Immature natural killer cell (primary cell): ENCODE measurements around the gene ARL4C. TPM values are rescaled to one million over a fixed set of nuclear protein-coding genes. Genes with fewer than 3 reads are reported as not detected.
"Not testable (repeated sequence)": the region's sequence is repeated elsewhere in the genome, so short reads cannot be mapped to it uniquely, and the experiment has no call there.

Experiments used
- DNase-seq, 3 donors: peaks; one replicate each; pipeline ENCODE4 v3.0.0; 2022; ENCODE audit warnings: mixed read lengths in 1 of 3
- H3K27ac Mint-ChIP-seq, 6 donors: one replicate each; pipeline ENCODE4 v1.8.0; 2020; ENCODE audit warnings: mixed read lengths in 6 of 6, mild to moderate bottlenecking in 5 of 6, inconsistent platforms in 4 of 6, moderate library complexity in 3 of 6
- H3K27me3 Mint-ChIP-seq, 3 donors: one replicate each; pipeline ENCODE4 v1.8.0; 2020 to 2021; ENCODE audit warnings: low read depth in 3 of 3, mild to moderate bottlenecking in 3 of 3, mixed read lengths in 3 of 3, moderate library complexity in 3 of 3, inconsistent platforms in 1 of 3
- H3K36me3 Mint-ChIP-seq, 3 donors: one replicate each; pipeline ENCODE4 v1.8.0; 2020; ENCODE audit warnings: mixed read lengths in 3 of 3, inconsistent platforms in 2 of 3, mild to moderate bottlenecking in 2 of 3
- H3K4me1 Mint-ChIP-seq, 2 donors: one replicate each; pipeline ENCODE4 v1.8.0; 2020; ENCODE audit warnings: inconsistent platforms in 2 of 2, mild to moderate bottlenecking in 2 of 2, mixed read lengths in 2 of 2, moderate library complexity in 1 of 2
- H3K4me3 Mint-ChIP-seq, 5 donors: one replicate each; pipeline ENCODE4 v1.8.0; 2020; ENCODE audit warnings: mild to moderate bottlenecking in 5 of 5, mixed read lengths in 5 of 5, inconsistent platforms in 3 of 5, moderate library complexity in 3 of 5
- H3K9me3 Mint-ChIP-seq, 6 donors: one replicate each; pipeline ENCODE4 v1.8.0; 2020; ENCODE audit warnings: mild to moderate bottlenecking in 6 of 6, mixed read lengths in 6 of 6, inconsistent platforms in 4 of 6, moderate library complexity in 3 of 6
- polyA plus RNA-seq, 3 donors: library from polyadenylated mRNA; unstranded; fragments of 300-500 nt; fragmentation: Illumina TruSeq; gene quantifications; one replicate each; pipeline ENCODE4 v1.2.3, GENCODE V29; 2021

ARL4C gene
- polyA plus RNA-seq, 3 donors from 2014 or later, result 196 to 245 (median 243) TPM

DNA sequence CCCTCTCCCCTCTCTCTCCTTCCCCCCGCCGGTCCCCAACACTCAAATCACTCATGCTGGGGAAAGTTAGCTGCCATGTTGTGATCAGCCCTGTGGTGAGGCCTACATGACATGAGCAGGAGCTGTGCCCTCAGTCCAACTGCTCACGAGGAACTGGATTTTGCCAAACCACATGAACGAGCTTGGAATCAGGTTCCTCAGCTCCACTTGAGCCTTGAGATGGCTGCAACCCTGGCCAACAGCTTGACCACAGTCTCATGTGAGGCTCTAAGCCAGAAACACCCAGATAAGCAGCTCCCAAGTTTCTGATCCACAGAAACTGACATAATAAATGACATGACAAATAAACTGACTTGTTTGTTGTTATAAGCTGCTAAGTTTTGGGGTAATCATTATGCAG is 38.4 kb downstream of the ARL4C start:
- Mint-ChIP-seq H3K36me3 (peaks cover 0 to 6% (median 2%) of the 10 kb centered on the region in 3 donors), H3K4me3 (no peak overlapping the region), H3K4me1 (peaks cover 63 to 75% of the 10 kb centered on the region in 2 donors), H3K27ac (peak overlapping the region in 5 of 6 donors; percentile 69 to 97 (median 84)), H3K27me3 (peaks cover 0 to 11% (median 5%) of the 10 kb centered on the region in 3 donors), H3K9me3 (peaks cover 0 to 3% (median 0%) of the 10 kb centered on the region in 6 donors)
- no peak for DNase-seq

DNA sequence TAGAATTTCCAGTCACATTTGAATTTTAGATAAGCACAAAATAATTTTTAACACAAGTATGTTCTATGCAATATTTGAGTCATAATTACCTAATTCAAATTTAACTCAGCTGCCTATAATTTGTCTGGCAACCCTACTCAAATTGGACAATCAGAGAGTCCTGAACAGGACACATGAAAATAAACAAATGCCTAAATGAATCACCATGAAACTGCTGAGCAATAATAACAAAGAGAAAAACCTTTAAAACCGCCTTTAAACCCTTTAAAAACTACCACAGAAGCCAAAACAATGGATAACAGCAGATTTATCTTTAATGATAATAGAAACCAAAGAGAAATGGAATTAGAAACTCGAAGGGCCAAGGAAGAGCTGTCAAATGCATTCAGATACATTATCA is 39.5 kb downstream of the ARL4C start:
- H3K4me3 Mint-ChIP-seq, result no peak overlapping the region
- no peak for DNase-seq
- H3K4me1 Mint-ChIP-seq, result peaks cover 66 to 75% of the 10 kb centered on the region in 2 donors
- peaks cover 0 to 18% (median 8%) of the 10 kb centered on the region in 3 donors for H3K27me3 Mint-ChIP-seq
- peaks cover 0 to 3% (median 0%) of the 10 kb centered on the region in 6 donors for H3K9me3 Mint-ChIP-seq
- peaks cover 0 to 8% (median 6%) of the 10 kb centered on the region in 3 donors for H3K36me3 Mint-ChIP-seq
- peak overlapping the region in 3 of 6 donors; percentile 27 to 68 (median 43) for H3K27ac Mint-ChIP-seq

DNA sequence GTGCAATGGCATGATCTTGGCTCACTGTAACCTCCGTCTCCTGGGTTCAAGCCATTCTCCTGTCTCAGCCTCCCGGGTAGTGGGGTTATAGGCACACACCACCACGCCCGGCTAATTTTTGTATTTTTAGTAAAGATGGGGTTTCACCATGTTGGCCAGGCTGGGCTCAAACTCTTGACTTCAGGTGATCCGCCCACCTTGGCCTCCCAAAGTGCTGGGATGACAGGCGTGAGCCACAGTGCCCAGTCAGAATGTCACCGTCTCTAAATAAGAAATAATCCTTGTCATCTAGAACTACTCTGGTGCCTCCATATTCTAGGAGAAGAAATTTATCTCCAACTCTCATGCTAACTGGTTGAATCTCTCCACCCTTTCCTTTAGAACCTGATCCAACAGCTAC is 41.6 kb downstream of the ARL4C start:
- not testable (repeated sequence) for H3K36me3 Mint-ChIP-seq, H3K9me3 Mint-ChIP-seq, DNase-seq
- peaks cover 2 to 23% (median 9%) of the 10 kb centered on the region in 3 donors for H3K27me3 Mint-ChIP-seq
- peak overlapping the region in 3 of 5 donors; percentile 36 to 81 (median 78) for H3K4me3 Mint-ChIP-seq
- peaks cover 71 to 82% of the 10 kb centered on the region in 2 donors for H3K4me1 Mint-ChIP-seq
- H3K27ac Mint-ChIP-seq, result peak overlapping the region; percentile 75 to 100 (median 94)

DNA sequence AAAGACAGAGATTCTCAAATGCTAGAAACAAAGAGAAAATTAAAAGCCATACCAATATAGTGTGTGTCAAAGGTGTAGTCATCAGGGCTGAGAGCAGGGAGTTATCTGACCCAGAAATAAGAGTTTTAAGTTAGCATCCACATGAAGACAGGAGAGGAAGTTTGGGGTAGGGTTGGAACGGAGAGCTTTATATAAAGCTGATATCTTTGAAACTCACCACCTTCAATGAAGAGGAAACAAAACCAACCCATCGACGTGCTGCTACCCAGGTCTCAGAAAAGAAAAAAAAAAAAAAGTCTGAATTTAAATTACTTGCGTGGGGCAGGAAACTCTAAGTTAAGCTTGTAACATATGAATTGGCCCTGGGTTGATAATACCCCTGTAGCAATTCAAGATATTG is 42.4 kb downstream of the ARL4C start:
- H3K27ac Mint-ChIP-seq, result peak overlapping the region; percentile 75 to 100 (median 94)
- H3K27me3 Mint-ChIP-seq, result peaks cover 2 to 23% (median 7%) of the 10 kb centered on the region in 3 donors
- H3K4me3 Mint-ChIP-seq, result peak overlapping the region; percentile 52 to 89 (median 75)
- peaks cover 4 to 8% (median 6%) of the 10 kb centered on the region in 3 donors for H3K36me3 Mint-ChIP-seq
- peak; percentile 49 to 73 (median 54) for DNase-seq
- H3K9me3 Mint-ChIP-seq, result peaks cover 0 to 3% (median under 1%) of the 10 kb centered on the region in 6 donors
- peaks cover 67 to 79% of the 10 kb centered on the region in 2 donors for H3K4me1 Mint-ChIP-seq

DNA sequence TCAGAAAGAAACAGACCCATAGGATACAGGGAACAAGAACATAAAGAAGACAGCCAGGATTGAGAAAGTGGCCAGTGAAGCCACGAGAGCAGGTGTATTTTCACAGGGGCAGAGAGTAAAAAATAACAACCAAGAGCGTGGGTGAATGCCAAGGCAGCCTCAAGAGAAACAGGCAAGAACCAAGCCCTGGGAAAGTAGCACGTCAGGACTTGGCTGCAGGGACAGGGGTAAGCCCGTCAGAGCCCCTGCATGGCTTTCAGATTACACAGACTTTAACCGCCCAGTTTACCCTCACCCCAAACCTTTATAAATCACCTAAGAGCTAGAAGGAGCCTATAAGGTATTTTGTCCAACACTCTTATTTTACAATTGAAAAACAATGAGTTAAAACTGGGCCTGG is 43.7 kb downstream of the ARL4C start:
- Mint-ChIP-seq H3K27ac (peak overlapping the region; percentile 75 to 100 (median 94)), H3K4me1 (peaks cover 62 to 74% of the 10 kb centered on the region in 2 donors), H3K9me3 (peaks cover 0 to 3% (median under 1%) of the 10 kb centered on the region in 6 donors), H3K4me3 (peak overlapping the region; percentile 1 to 89 (median 75)), H3K27me3 (peaks cover 2 to 23% (median 7%) of the 10 kb centered on the region in 3 donors), H3K36me3 (peaks cover 3 to 8% (median 4%) of the 10 kb centered on the region in 3 donors)
- DNase-seq, result peak in 1 of 3 donors; percentile 46

DNA sequence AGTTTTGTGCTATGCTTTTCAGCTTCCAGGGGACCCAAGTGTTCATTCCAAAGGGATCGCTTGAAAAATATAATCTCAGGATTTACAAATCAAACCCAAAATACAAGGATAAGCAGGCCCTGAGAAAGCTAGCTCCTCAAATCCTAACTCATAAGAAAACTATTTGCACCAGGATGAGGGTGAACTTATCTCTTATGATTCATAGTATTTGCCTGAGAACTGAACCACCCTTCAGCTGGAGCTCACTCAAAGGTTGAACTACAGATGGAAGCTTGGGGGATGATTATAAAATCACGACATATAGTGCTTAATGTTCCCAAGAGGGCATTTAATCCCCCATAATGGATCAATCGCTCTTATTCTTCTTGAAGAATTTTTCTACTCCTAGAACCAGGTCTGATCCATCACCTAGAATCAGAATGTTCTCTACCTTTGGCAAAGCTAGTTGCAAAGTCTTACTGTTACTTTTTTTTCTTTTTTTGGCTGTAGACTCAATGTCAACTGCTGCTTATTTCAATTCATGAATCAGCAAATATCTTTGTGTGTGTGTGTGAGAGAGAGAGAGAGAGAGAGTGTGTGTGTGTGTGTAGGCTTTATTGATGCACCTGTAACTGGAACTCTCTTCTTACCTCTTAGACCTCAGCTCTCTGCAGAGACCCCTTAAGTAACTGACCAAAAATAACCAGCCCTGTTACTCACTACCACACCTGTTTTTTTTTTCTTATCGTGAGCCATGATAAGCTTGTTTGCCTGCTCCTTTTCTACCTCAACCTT is 44.8 kb downstream of the ARL4C start:
- Mint-ChIP-seq H3K9me3 (peaks cover 0 to 1% (median 0%) of the 10 kb centered on the region in 6 donors), H3K27ac (peak overlapping the region; percentile 75 to 100 (median 94)), H3K27me3 (peaks cover 2 to 27% (median 7%) of the 10 kb centered on the region in 3 donors), H3K4me3 (peak overlapping the region; percentile 1 to 89 (median 62)), H3K36me3 (peaks cover 3 to 8% (median 4%) of the 10 kb centered on the region in 3 donors), H3K4me1 (peaks cover 73 to 84% of the 10 kb centered on the region in 2 donors)
- peak in 1 of 3 donors; percentile 51 for DNase-seq

DNA sequence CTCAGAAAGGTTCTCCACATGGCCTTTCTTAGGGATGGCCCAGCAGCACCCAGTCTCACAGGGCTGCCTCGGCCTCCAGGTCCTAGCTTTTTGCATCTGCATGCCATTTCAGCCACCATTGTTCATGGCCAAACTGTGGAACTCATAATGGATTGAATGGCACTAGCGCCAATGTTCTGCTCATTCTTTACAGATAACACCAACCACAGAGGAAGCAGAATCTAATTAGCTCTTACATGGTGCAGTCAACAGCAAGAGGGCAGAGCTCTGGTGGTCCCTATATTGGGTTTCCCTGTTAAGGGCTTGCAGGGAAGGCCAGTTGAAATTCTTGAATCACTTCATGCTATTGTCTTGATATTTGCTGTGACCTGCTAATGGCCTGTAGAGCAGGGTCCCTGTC is 45.6 kb downstream of the ARL4C start:
- no peak for DNase-seq
- Mint-ChIP-seq H3K9me3 (peaks cover 0 to 1% (median 0%) of the 10 kb centered on the region in 6 donors), H3K4me3 (peak overlapping the region in 2 of 5 donors; percentile 3 to 89), H3K27me3 (peaks cover 8 to 33% (median 12%) of the 10 kb centered on the region in 3 donors), H3K36me3 (peaks cover 3 to 9% (median 5%) of the 10 kb centered on the region in 3 donors), H3K27ac (peak overlapping the region in 5 of 6 donors; percentile 92 to 100 (median 94)), H3K4me1 (peaks cover 79 to 89% of the 10 kb centered on the region in 2 donors)

DNA sequence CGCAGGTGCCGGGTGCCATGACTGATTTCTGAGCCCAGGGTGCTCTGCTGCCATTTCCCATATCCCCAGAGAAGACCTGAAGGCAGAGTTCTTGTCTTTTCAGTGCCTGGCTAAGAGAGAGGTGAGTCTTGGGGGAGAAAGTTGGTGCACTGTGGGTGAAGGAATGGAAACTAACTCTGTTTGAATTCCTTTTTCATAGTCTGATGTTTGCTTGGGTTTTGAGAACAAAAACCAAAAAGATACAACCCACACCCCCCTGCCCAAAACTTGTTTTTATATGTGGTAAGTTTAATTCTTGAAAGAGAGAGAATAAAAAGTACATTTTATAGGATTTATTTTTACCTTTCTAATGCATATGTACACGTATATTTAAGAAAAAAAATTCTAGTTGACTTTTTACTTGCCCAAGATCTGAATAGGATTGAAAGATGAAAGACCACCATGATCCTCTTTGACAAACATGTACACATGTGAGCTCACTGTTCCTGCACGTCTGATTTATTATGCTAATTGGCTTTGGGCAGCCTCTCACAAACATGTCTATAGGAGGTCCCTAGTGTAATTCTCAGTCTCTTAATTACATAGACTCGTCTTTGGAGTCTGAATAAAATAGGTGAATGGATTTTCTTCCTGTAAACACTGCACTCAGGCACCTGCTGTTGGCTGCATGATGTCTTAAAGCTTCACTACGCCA is 46.3 kb downstream of the ARL4C start:
- Mint-ChIP-seq H3K9me3 (peaks cover 0 to 2% (median 0%) of the 10 kb centered on the region in 6 donors), H3K36me3 (peaks cover 3 to 12% (median 7%) of the 10 kb centered on the region in 3 donors), H3K27me3 (peaks cover 11 to 36% (median 15%) of the 10 kb centered on the region in 3 donors), H3K4me1 (peaks cover 79 to 88% of the 10 kb centered on the region in 2 donors), H3K27ac (peak overlapping the region; percentile 89 to 100 (median 94)), H3K4me3 (no peak overlapping the region)
- DNase-seq, result no peak

DNA sequence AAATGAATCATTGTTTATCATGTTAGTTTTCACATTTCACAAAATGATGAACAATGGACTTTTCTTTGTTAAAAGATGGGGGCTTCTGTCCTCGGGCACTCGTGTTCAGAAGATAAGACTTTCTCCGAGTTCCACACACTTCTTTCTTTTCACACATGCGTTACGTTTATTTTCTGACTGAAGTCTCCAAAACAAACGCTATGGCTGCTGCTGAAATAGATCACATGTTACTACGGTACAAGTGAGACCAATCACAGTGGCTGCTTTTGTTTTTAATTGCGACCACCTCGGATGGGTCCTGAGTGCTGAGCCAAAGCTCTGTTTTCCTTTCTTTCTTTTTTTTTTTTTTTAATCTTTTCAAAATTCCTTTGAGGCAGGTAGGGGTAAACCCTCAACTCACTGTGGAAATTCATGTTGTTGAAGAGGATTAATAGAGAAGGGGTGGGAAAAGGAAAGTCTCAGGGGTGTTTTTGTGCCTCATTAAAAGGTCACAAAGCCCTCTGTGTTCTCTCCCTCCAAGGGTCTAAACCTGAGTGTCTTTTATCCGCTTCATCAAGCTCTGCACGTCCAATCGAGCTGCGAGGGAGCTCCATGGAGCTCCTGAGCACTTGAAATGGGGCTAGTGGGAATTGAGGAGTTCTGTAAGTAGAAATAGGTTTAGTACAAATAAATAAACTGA is 48.2 kb downstream of the ARL4C start:
- Mint-ChIP-seq H3K36me3 (peaks cover 3 to 12% (median 7%) of the 10 kb centered on the region in 3 donors), H3K27me3 (peaks cover 11 to 31% (median 20%) of the 10 kb centered on the region in 3 donors), H3K4me3 (peak overlapping the region in 2 of 5 donors; percentile 1 to 13), H3K27ac (peak overlapping the region; percentile 100), H3K9me3 (peaks cover 0 to 2% (median 0%) of the 10 kb centered on the region in 6 donors), H3K4me1 (peaks cover 79 to 88% of the 10 kb centered on the region in 2 donors)
- no peak for DNase-seq

DNA sequence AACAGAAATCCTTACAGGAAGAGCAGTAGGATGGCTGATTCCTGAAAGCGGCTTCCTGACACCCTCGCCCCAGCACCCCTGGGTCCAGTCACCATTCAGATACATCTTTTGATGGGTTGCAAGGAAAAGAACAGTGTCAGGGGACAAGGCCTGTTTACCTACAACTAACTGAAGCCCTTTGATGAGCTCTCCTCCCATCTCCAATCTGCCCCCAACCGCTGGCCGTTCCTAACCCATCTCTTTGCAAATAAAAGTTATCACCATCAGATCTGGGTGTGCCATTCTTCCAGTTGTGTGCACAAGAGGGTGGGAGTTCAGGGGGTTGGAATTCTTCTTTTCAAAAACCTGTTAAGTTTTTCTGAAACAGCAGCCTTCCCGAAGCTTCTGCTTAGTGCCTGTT is 48.9 kb downstream of the ARL4C start:
- DNase-seq, result no peak
- peaks cover 76 to 88% of the 10 kb centered on the region in 2 donors for H3K4me1 Mint-ChIP-seq
- H3K9me3 Mint-ChIP-seq, result peaks cover 0 to 2% (median 0%) of the 10 kb centered on the region in 6 donors
- H3K27ac Mint-ChIP-seq, result peak overlapping the region; percentile 100
- peak overlapping the region in 3 of 5 donors; percentile 1 to 32 (median 13) for H3K4me3 Mint-ChIP-seq
- H3K36me3 Mint-ChIP-seq, result peaks cover 3 to 7% (median 7%) of the 10 kb centered on the region in 3 donors
- peaks cover 11 to 26% (median 17%) of the 10 kb centered on the region in 3 donors for H3K27me3 Mint-ChIP-seq

DNA sequence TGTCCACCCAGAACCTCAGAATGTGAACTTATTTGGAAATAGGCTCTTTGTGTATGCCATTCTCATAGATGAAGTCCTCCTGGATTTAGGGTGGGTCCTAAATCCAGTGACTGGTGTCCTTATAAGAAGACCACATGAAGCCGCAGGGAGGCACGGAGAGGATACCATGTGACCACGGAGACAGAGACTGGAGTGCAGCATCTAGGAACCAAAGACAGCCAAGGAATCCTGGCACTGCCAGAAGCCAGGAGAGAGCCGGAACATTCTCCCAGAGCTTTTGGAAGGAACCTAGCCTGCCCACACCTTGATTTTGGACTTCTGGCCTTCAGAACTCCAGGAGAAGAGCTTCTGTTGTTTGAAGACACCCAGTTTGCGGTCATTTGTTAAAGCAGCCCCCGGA is 49.7 kb downstream of the ARL4C start:
- peaks cover 0 to 2% (median 0%) of the 10 kb centered on the region in 6 donors for H3K9me3 Mint-ChIP-seq
- peak overlapping the region; percentile 74 to 91 (median 86) for H3K4me3 Mint-ChIP-seq
- peaks cover 3 to 7% (median 4%) of the 10 kb centered on the region in 3 donors for H3K36me3 Mint-ChIP-seq

DNA sequence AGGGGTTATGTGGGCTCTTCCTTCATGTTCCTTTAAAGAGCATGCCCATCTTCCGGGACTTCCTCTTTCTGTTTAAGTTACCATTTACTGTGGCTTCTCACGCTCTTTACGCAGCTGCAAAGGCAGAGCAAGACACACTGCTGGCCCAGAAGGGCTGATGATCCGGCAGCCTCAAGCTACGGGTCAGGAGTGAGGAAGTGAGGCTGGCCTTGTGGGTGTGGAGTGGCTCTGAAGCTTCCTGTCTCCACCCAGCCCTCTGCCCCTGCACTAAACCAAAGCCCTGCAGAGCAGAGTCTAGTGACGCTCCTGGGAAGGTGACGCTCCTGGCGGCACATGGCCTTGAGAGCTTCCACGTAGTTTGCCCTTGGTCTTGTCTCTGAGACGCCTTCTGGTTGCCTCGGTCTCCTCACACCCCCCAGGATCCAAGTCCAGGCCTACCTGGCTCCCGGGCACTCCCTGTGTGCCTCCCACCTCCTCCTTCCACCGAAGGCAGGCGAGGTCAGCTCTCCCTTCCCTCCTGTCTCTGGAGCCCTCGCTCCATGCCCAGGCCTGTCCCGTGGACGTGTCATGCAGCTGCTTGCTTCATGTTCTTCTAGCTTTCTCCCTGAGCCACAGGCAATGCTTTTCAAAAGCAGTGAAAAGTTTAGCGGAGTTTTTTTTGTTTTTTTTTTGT is 50.3 kb downstream of the ARL4C start:
- H3K4me3 Mint-ChIP-seq, result peak overlapping the region; percentile 74 to 91 (median 86)
- peaks cover 9 to 18% (median 13%) of the 10 kb centered on the region in 3 donors for H3K27me3 Mint-ChIP-seq
- peaks cover 61 to 86% of the 10 kb centered on the region in 2 donors for H3K4me1 Mint-ChIP-seq
- DNase-seq, result peak; percentile 97 to 98 (median 97)
- H3K36me3 Mint-ChIP-seq, result peaks cover 3 to 7% (median 4%) of the 10 kb centered on the region in 3 donors
- peak overlapping the region; percentile 100 for H3K27ac Mint-ChIP-seq
- peaks cover 0 to 2% (median 0%) of the 10 kb centered on the region in 6 donors for H3K9me3 Mint-ChIP-seq

More for the DNA sequence above, 49.7 kb downstream of the ARL4C start:
- peak overlapping the region; percentile 100 for H3K27ac Mint-ChIP-seq
- peaks cover 10 to 20% (median 15%) of the 10 kb centered on the region in 3 donors for H3K27me3 Mint-ChIP-seq
- peaks cover 68 to 88% of the 10 kb centered on the region in 2 donors for H3K4me1 Mint-ChIP-seq
- DNase-seq, result no peak
